Dermis blood vessel endothelial cell (primary cell): ENCODE measurements around the gene MRPS15. TPM values are rescaled to one million over a fixed set of nuclear protein-coding genes. Genes with fewer than 3 reads are reported as not detected.
"Not testable (repeated sequence)": the region's sequence is repeated elsewhere in the genome, so short reads cannot be mapped to it uniquely, and the experiment has no call there.

Experiments used
- DNase-seq: peaks from one replicate; pipeline ENCODE4 v3.0.0; 2010
- total RNA-seq: library from RNA; depleted of rRNA; stranded (reverse); fragments of >200 nt; gene quantifications from 2 replicates; pipeline ENCODE4 v1.2.3, GENCODE V29; 2014

Gene MRPS15
- total RNA-seq, 1 donor from 2014 or later, result 88.7 TPM

DNA sequence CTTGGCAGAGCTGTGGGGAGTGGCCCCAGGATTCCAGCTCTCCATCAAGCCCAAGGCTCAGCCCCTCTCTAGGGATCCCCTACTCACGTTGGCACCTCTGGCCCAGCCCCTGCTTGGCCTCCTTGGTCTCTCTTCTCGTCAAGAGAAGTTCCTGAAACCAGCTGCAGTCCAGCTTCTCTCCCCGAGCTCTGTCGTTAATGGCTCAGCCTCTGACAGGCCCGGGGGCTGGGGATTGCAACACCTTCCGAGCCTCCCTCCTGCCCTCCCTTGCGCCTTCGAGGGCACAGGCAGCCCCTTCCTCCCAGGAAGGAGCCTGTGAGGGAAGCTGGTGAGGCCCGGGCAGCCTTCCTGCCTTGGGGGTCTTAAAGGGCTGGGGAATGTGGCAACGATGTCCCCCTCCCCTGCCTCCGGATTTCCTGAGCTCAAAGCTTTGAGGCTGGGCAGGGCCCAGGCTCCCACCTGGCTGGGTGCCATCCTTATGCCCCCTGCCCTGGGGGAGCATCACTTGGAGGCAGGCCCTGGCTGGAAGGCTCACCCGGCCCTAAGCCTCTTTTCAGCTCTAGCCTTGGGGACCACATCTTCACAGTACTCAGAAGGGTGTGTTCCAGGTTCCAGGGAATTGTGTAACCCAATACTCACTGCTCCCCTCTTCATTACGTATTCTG is 18.7 kb upstream of the MRPS15 start, which contains the start of gene CSF3R:
Gene CSF3R (minus strand): TSS at position 190 of the 665 bp plus-strand sequence. CDS start 3,417 bp downstream, outside the sequence.
- DNase-seq, result no peak

DNA sequence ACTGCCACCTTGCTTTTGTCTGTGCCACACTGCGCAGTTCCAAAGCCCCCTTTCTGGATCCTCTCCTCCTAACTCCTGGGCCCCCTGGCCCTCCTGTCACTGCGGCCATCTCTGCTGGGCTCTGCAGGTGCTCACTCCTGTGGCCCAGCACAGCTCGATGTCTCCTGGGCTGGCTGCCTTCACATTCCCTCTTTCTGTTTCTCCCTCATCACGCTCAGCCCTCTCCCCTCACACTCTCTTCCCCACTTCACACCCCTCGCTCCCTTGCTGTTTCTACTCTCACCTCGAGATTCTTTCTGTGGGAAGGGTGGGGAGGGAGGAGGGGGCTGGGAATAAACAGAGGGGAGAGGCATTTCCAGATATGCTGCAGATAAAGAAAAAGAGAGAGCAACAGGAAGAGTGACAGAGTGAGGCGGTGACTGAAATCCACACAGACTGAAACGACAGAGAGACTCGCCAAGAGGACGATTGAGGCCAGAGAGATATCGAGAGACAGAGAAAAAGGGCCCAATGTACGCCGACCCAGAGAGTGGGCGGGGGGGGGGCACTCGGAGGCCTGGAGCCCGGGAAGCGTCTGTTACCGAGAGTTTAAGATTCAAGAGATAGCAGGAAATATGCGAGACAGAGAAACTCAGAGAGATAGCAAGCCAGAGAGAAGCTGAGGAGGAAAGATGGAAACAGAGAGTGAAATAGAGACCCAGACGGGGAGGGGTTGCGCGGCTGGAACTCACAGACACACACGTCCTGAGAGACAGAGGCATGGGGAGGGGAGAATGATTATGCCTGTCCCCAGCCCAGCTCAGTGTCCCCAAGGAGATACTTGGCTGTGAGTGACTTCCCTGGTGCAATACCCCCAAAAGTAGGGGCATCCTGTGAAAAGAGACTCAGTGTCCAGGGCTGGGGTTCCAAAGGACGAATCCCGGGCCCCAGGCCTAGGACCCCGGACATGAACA is 17.9 kb upstream of the MRPS15 start:
- DNase-seq, result no peak

DNA sequence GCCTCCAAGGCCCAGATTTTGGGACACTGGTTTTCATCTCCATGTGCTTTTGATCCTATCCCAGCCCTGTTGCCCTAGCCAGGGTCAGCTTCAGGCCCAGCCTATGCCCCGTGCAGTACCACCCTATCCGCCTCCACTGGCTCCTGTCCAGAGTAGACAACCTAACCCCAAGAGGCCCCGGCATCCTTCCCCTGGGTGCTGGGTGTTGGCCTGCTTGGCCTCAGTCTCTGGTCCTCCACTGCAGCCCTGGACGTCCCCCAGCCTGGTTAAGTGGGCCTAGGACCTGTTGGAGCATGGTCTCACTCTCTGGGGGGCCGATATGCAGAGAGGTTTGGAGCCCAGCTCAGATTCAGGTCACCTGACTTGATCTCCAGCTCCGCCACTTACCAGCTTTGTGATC is 16.9 kb upstream of the MRPS15 start:
- no peak for DNase-seq

DNA sequence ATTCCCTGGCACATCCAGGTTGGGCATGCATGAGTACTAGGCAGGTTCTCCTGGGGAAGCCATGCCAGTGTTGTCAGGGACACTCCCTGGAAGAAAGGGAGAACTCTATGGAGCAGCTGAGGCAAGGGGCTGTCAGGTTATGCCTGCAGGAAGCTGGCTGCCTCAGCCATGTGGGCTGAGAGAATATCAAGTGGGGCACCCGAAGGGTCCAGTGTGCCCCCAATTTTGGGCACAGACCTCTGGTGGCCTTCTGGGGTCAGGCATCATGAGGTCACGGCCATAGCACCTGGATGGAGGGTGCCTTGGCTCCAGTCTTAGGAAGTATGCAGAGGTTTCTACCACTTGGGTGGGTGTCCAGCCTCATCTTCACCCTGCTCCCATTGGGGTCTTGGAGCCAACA is 16.0 kb upstream of the MRPS15 start:
- DNase-seq, result no peak

DNA sequence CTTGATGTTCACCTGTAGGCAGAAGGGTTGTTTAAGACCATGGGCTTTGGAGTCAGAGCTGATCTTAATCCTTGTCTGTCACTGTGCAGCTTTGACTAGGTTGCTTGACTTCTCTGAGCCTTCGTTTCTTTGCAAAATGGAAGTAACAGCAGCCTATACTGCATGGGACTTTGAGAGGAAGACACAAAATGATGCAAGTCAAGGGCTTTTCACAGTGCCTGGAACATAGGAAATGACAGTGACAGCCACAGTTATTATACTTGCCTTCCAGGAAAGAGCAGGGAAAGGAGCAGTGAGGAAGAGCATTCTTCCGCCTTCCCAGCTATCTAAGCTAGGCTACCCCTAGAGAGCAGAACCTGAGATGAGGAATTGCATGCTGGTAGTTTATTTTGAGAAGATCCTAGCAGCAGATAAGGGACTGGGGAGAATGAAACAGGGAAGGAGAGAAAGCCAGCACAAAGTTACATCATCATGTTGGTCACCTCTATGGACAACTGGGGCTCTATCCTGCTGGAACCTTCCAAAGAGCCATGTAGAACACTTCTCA is 15.4 kb upstream of the MRPS15 start:
- DNase-seq, result no peak

DNA sequence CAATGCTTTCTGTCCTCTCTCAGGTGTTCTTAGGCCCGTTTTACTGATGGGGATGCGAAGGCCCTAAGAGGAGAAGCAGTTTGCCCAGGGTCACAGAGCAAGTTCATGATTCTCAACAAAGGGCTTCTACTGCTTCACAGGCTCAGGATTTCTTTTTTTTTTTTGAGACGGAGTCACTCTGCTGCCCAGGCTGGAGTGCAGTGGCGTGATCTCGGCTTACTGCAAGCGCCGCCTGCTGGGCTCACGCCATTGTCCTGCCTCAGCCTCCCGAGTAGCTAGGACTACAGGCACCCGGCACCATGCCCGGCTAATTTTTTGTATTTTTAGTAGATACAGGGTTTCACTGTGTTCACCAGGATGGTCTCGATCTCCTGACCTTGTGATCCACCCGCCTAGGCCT is 13.4 kb upstream of the MRPS15 start:
- DNase-seq, result not testable (repeated sequence)

DNA sequence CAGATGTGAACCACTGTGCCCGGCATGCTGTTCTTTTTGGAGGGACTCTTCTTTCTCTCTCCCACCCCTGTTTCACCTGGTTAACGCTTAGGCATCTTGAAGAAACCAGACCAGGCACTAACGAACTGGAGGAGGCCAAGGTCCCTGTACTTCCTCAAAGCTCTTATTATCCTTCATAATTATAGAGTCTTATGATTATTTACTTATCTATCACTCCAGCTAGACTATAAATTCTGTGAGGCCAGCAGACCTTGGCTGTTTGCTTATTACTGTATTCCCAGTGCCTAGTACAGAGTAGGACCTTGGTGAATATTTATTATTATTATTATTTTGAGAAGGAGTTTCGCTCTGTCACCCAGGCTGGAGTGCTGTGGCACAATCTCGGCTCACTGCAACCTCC is 12.8 kb upstream of the MRPS15 start:
- DNase-seq, result no peak

DNA sequence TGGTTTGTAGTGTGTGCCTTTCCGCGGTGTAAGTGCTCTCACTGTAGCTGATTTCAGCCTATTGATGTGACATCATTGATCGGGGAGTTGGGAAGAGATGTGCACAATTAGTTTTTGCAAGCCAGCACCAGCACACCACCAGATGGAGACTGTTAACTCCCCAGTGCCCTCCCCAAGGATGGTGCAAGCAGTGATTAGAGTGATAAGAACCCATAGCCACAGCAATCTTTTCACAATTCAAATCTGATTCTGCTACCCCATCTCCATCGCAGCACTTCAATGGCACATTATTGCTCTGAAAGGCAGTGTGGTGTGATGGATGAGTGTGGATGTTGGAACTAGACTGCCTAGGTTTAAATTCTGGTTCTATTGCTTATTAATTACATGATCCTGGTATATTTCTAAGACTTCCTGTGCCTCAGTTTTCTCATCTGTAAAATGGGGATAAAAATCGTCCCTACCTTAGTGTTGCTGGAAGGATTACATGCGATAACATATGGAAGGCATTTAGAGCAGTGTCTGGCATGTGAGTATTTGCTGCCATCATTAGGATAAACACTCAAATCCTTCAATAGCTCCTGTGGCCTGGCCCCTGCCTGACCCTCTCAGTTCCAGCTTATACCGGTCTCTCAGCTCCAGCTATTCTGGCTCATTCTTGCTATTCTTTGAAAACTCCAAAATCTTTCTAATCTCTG is 11.9 kb upstream of the MRPS15 start:
- DNase-seq, result no peak

DNA sequence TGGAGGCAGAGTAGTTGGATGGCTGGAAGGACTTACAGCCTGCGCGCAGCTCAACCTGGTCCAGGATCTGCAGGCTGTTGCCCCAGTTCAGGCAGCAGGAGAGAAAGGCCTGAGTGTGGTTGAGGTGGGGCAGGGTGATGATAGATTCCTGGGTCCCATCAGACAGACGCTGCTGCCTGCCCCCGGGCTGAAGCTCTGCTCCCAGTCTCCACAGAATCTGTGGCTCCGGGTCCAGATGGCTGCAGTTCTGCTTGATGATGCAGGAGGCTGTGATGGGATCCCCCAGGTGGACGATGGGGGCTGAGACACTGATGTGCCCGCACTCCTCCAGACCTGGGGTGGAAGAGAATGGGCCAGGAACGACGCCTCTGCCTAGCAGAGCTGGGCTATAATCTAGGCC is 11.2 kb upstream of the MRPS15 start:
- DNase-seq, result no peak

DNA sequence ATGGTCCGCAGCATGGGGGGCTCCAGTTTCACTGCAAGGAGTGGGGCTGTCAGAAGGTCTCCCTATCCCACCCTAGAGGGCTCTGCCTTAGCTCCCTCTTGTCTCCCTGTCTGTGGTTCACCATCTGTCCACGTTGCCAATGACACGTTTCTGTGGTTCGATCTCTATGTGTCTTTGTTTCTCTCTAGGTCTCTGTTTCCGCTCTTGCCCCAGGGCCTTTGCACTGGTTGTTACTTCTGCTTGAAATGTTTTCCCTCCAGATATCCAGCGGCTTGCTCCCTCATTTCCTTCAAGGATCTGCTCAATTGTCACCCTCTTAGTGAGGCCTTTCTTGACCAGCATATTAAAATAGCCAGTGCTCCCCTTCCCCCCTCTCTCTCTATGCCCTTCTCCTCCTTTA is 8.5 kb upstream of the MRPS15 start:
- no peak for DNase-seq

DNA sequence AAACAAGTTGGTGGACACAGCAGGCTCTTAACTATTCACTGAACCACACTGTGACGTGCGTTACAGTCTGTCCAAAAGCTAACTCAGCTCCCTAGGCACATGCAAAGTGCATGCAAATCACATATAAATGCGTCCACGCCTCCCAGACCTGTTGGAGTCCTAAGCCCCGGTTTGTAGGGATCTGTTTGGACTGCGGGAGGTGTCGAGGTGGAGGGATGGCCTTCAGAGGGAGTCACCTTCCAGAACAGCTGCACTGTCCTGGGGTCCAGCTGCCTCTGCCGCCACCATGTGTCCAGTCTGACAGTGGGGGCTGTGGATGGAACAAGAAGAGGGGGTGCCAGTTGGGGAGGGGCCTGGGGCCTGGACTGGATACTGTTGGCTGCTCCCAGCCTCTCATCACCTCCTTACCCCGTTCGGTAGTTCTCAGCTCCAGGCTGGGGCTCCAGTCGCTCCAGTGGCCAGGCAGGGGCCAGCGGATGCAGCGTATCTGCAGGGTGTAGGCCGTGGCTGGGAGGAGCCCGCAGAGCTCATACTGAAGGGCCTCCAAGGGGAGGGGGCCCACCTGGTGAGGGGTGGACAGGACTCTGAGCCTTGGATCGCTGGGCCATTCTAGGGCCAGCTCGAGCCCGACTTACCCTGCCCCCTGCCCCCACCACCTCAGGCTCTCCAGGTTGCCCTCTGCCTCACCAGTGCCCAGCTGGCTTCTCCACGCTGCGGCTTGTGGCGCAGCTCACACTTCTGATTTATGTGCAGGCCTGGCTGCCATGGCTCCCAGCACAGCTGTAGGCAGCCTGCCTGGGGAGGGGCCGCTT is 7.9 kb upstream of the MRPS15 start:
- no peak for DNase-seq

DNA sequence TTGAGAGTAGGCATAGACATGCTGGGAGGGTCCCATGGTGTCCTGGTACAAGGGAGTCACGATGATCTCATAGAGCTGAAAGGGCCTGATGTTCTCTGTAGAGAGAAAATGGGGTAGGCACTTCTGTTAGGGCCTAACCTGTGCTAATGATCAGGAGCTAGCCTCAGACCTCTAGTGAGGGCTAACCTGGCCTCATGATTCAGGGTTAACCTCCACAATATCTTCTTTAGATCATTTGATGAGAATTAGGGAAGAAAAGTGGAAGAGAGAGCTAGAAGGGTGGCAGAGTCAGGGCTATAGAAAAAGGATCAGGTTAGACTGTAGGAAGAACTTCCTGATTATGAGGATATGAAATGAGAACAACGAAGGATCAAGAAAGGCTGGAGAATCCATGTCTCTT is 5.0 kb upstream of the MRPS15 start:
- no peak for DNase-seq

DNA sequence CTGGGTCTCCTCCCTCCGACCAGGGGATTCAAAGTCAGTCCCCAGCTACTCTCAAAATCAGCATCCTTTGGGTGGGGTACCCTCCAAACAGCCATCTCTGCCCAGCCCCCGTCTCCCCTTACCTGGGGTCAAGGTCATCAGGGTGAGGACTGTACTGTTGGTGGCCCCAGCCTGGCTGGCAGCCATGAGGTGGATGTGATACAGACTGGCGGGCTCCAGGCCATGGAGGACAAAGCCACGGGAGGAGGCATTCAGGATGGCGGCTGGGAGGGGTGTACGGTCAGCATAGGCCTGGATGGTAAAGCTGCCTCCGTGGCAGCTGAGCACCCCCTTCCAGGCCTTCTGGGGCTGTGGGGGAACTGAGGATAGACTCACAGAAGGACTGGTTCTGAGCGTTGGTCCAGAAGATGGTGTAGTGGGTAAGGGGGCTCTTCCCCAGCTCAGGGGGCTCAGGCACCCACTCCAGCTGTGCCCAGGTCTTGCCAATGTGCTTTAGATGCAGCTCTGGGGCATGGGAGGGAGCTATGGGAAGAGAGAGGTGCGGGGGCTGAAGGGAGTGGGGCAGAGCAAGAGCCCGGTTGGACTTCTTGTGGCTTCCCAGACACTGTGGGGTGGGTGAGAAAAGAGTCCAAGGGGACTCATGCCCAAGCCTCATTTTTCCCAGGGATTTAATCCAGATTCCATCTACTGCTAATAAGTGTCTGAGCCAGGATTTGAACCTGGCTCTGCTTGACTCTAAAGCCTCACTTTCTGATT is 3.7 kb upstream of the MRPS15 start:
- DNase-seq, result no peak

DNA sequence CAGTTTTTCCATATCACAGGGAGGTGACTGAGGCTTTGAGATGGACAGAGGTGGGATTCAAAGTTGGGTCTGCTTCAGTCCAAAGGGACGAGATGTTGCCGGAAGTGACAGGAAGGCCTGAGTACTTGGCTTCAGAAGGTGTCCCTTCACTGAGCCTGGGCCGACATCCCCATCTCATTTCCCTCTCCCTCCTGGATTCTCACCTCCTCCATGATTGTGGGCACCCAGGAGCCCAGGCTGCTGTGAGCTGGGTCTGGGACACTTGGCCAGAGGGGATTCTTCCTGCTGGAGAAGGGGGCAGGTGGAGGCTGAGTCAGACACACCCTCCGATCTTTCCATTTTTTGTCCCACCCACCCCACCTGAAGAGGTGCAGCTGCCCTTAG is 2.8 kb upstream of the MRPS15 start:
- DNase-seq, result no peak

DNA sequence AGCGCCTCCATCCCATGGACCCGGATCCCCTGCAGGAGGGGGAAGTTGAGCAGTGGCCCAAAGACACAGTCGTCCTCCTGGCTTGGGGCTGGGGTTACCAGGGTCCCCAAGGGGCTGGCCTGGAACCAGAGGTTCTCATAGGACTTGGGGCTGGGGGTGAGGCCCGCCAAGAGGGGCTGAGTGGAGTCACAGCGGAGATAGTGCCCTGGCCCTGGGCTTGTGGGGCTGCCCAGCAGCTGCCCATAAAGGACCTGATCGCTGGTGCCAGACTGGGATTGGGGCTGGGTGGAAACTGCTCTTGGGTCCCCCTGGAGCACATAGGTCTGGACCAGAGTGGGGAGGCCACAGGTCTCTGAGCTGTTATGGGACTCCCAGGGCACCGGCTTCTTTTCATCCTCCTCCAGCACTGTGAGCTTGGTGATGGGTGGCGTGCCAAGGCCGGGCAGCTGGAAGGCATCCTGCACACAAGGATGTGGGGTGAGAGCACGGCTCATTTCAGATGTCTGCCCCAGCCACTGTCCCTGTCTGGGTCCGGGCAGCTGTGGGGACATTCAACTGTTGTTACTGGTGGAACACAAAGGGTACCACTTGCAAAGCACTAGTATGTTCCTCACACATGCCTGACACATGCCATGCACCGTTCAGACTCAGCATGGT is 2.3 kb upstream of the MRPS15 start:
- DNase-seq, result no peak

DNA sequence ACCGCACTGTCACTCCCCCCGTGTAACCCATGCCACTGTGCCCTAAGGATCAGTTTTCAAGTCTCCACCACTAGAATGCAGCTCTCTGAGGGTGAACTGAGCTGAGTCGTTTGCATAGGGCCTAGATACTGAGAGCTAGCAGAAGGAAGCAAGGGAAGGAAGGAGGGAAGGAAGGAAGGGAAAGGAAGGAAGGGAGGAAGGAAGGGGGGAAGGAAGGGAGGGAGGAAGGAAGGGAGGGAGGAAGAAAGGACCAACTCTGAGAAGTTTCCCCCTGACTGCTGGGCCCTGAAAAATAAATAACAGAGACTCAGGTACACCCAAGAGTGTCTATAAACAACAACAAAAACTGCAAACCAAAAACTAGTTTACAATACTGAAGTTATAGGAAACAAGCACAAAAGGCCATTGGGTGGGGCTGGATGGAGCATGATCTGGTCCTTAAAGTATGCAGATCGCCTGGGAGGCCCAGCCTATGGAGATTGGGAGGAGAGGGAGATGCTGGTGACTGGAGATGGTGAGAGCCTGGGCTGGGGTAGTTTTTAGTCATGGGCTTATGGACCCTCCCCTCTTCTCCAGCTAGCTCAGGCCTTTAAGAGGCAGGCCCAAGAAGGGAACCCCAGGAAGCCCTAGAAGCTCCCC is 1.7 kb upstream of the MRPS15 start:
- no peak for DNase-seq

DNA sequence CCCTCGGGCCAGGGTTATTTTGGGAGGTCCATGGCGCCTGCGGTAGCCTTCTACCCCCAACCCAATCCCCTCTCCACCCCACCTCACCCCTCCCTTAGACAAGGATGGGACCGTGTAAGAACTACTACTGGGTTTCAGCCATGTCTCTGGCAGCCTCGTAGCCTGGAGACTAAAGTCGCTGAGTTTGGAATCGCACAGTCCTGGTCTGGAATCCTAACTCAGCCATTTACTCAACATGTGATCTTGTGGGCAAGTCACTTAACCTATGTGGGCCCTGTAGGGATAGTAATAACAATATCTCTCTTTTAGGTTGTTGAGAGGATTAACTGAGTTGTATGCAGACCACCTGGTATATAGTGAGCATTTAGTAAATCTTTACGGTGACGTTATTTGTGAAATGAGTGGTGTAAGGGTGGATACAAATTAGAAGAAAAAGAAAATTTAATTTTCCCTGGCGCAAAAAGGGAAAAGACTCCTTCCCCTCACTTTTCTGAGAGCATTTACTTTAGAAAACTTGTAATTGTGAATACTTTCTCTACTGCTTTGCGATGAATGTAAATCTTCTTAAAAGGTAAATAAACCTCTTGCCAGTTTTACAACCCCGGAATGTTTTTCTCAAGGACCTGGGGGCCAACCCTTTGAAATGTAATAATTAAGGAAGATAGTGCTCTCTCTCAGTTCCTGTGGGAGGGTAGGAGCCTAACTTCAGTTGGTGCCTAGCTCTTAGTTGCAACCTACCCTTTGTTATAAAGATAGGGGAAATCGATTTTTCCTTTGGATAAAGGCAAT is 615 bp upstream of the MRPS15 start:
- DNase-seq, result no peak

DNA sequence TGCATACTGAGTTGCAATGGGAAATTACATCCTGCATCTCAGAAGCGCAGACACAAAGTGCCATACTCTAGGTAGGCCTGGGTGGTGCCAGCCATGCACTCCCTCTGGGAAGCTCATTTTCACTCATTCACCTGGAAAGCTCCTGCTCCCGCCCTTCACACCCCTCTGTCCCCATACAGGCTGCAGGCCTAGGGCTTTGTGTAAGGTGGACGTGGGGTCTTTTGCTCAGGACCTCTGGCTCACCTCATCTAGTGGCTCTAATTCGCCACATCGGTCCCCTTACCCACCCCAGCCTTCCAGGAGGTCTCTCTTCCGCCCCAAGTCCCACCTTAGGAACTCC is 751 bp downstream of the MRPS15 start:
- no peak for DNase-seq

DNA sequence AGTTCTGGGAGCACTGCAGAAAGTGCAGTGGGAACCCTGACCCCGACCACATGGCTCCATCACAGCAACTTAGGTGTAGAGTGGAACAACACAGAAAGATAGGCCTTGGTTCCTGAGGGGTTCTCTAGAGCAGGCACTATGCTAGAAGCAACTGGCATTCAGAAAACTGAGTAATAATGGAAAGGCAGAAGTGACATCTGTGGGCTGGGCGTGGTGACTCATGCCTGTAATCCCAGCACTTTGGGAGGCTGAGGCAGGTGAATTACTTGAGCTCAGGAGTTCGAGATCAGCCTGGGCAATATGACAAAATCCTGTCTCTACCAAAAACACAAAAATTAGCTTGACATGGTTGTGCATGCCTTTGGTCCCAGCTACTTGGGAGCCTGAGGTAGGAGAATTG is 5.3 kb downstream of the MRPS15 start:
- no peak for DNase-seq

DNA sequence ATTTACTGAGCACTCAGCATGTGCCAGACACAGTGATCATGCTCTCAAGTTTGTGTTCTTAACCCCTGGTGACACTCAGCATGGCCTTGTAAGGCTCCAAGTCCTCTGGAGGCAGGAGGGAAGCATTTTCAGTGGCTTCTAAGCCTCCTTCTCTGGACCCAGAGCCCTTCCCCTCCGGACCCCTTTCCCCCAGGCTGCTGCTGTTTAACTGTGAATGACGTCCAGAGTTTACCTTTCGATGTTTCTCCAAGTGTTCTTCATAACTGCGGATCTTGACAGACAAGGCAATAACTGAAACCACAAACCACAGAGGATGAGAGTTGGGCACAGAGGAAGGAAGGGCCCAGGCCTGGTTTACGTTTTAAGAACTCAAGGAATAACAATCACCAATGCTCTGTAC is 6.5 kb downstream of the MRPS15 start:
- no peak for DNase-seq
